Hepatocyte (in vitro differentiated cells): Measurements from ENCODE around the gene SETD1A. TPM values are rescaled to one million over a fixed set of nuclear protein-coding genes. Genes with fewer than 3 reads are reported as not detected.

Experiments used
- DNase-seq: peaks from one replicate; pipeline ENCODE4 v3.0.0-alpha.2; 2016; ENCODE audit warnings: low spot score
- H2AFZ ChIP-seq: fragments of 200-600 bp; sonication (generic); 2 replicates; pipeline ENCODE4 v1.6.0; 2016; ENCODE audit warnings: antibody characterized with exemption, mild to moderate bottlenecking
- H3K27ac ChIP-seq: fragments of 200-600 bp; sonication (generic); 2 replicates; pipeline ENCODE4 v1.5.1; 2016; ENCODE audit warnings: mild to moderate bottlenecking
- H3K27me3 ChIP-seq: fragments of 200-600 bp; sonication (generic); 2 replicates; pipeline ENCODE4 v1.6.1; 2016
- H3K36me3 ChIP-seq: fragments of 200-600 bp; sonication (generic); replicated peaks from 2 replicates; pipeline ENCODE4 v1.5.1; 2016; ENCODE audit warnings: low read depth; ENCODE audit not compliant: insufficient read depth
- H3K4me1 ChIP-seq: fragments of 200-600 bp; sonication (generic); 2 replicates; pipeline ENCODE4 v1.5.1; 2016; ENCODE audit warnings: mild to moderate bottlenecking, moderate library complexity; ENCODE audit not compliant: insufficient read depth
- H3K4me2 ChIP-seq: fragments of 200-600 bp; sonication (generic); 2 replicates; pipeline ENCODE4 v1.6.0; 2016
- H3K4me3 ChIP-seq: fragments of 200-600 bp; sonication (generic); 2 replicates; pipeline ENCODE4 v1.5.1; 2016; ENCODE audit warnings: mild to moderate bottlenecking
- H3K79me2 ChIP-seq: fragments of 200-600 bp; sonication (generic); 2 replicates; pipeline ENCODE4 v1.6.0; 2017; ENCODE audit warnings: mild to moderate bottlenecking
- H3K9me2 ChIP-seq: fragments of 200-600 bp; sonication (generic); replicated peaks from 2 replicates; pipeline ENCODE4 v1.6.0; 2017; ENCODE audit warnings: mild to moderate bottlenecking; ENCODE audit not compliant: insufficient read depth
- H3K9me3 ChIP-seq: fragments of 200-600 bp; sonication (generic); 2 replicates; pipeline ENCODE4 v1.5.1; 2016; ENCODE audit warnings: low read depth, mild to moderate bottlenecking
- H4K20me1 ChIP-seq: fragments of 200-600 bp; sonication (generic); 2 replicates; pipeline ENCODE4 v1.6.0; 2016; ENCODE audit warnings: mild to moderate bottlenecking; ENCODE audit not compliant: insufficient read depth, poor library complexity, severe bottlenecking
- EZH2 ChIP-seq: fragments of 200-600 bp; sonication (generic); IDR thresholded peaks from 2 replicates; pipeline ENCODE4 v1.6.1; 2016; ENCODE audit warnings: antibody characterized with exemption, mild to moderate bottlenecking, borderline replicate concordance
- EZH2phosphoT487 ChIP-seq: fragments of 200-600 bp; sonication (generic); IDR thresholded peaks from one replicate; pipeline ENCODE4 v1.6.1; 2018; ENCODE audit warnings: antibody characterized with exemption, mild to moderate bottlenecking, low read depth, moderate library complexity; ENCODE audit not compliant: unreplicated experiment, severe bottlenecking
- WGBS: methylation state at CpG from one replicate; pipeline ENCODE4 v1.1.6; 2016; ENCODE audit warnings: low lambda C conversion rate; ENCODE audit errors: missing lambda C conversion rate; 5-methylcytosine and 5-hydroxymethylcytosine counted together
- polyA plus RNA-seq: library from polyadenylated mRNA; unstranded; fragments of >200 nt; fragmentation: Nextera tagmentation; extraction: Ambion mirVana; gene quantifications from 2 replicates; pipeline ENCODE4 v1.2.1, GENCODE V29; 2016
- total RNA-seq: library from RNA; depleted of rRNA; stranded (reverse); fragments of >200 nt; gene quantifications from 2 replicates; pipeline ENCODE4 v1.2.3, GENCODE V29; 2014
- TF ChIP-seq, protein P1 (sequence below): fragments of 200-600 bp; sonication (generic); IDR thresholded peaks from 2 replicates; pipeline ENCODE4 v1.5.1; 2016; ENCODE audit warnings: antibody characterized with exemption, mild to moderate bottlenecking; ENCODE audit not compliant: poor library complexity

The SETD1A gene
- total and polyA plus RNA-seq, 2 experiments from 2014 or later: 2.2 to 2.7 TPM

DNA sequence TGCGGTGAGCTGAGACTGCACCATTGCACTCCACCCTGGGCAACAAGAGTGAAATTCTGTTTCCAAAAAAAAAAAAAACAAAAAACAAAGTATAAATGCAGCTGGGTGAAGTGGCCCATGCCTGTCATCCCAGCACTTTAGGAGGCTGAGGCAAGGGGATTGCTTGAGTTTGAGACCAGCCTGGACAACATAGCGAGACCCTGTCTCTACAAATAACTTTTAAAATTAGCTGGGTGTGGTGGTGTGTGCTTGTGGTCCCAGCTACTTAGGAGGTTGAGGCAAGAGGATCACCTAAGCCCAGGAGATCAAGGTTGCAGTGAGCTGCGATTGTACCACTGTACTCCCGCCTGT is 65.7 kb downstream of the SETD1A start:
- no peaks in the 10 kb centered on the region for H3K9me2 ChIP-seq
- no peak for DNase-seq
- no peak overlapping the region for H3K4me3 ChIP-seq
- H3K36me3 ChIP-seq: no peaks in the 10 kb centered on the region
- H3K27ac ChIP-seq: no peak overlapping the region
- H3K4me1 ChIP-seq: no peaks in the 10 kb centered on the region
- no peak overlapping the region for H3K4me2 ChIP-seq
- no peaks in the 10 kb centered on the region for H4K20me1 ChIP-seq
- H3K9me3 ChIP-seq: no peaks in the 10 kb centered on the region
- no peaks in the 10 kb centered on the region for H3K27me3 ChIP-seq
- 94% methylated on average over 4 of the region's 4 CpGs for WGBS
- TF ChIP-seq, protein P1, sequence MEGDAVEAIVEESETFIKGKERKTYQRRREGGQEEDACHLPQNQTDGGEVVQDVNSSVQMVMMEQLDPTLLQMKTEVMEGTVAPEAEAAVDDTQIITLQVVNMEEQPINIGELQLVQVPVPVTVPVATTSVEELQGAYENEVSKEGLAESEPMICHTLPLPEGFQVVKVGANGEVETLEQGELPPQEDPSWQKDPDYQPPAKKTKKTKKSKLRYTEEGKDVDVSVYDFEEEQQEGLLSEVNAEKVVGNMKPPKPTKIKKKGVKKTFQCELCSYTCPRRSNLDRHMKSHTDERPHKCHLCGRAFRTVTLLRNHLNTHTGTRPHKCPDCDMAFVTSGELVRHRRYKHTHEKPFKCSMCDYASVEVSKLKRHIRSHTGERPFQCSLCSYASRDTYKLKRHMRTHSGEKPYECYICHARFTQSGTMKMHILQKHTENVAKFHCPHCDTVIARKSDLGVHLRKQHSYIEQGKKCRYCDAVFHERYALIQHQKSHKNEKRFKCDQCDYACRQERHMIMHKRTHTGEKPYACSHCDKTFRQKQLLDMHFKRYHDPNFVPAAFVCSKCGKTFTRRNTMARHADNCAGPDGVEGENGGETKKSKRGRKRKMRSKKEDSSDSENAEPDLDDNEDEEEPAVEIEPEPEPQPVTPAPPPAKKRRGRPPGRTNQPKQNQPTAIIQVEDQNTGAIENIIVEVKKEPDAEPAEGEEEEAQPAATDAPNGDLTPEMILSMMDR: no peak
- TF ChIP-seq EZH2 (no peak), EZH2phosphoT487 (no peak)
- H3K79me2 ChIP-seq: no peaks in the 10 kb centered on the region
- H2AFZ ChIP-seq: no peak overlapping the region

DNA sequence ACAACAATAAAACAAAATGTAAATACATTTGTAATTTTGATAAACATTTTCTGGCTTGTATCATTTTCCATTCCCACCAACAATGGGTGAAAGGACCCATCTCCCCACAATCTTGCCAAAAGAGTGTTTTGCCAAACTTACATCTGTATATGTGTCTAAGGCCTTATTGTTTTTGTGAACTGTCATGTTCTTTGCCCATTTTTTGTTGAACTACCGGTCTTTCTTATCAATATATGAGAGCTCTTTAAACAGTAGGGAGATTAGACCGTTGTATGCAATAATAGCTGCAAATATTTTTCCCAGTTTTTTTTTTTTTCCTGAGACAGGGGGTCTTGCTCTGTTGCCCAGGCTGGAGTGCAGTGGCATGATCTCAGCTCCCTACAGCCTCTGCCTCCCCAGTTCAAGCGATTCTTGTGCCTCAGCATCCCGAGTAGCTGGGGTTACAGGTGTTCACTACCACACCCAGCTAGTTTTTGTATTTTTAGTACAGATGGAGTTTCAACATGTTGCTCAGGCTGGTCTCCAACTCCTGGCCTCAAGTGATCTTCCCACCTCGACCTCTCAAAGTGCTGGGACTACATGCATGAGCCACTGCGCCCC is 66.2 kb downstream of the SETD1A start:
- Histone ChIP-seq H3K27me3 (no peaks in the 10 kb centered on the region), H3K9me3 (no peaks in the 10 kb centered on the region), H3K4me3 (no peak overlapping the region), H3K79me2 (no peaks in the 10 kb centered on the region), H3K27ac (no peak overlapping the region), H2AFZ (no peak overlapping the region), H3K9me2 (no peaks in the 10 kb centered on the region), H4K20me1 (no peaks in the 10 kb centered on the region), H3K36me3 (no peaks in the 10 kb centered on the region), H3K4me1 (no peaks in the 10 kb centered on the region), H3K4me2 (no peak overlapping the region)
- no peak for DNase-seq
- TF ChIP-seq, protein P1: no peak
- TF ChIP-seq EZH2phosphoT487 (no peak), EZH2 (no peak)
- WGBS: 74% methylated on average over 6 of the region's 6 CpGs

DNA sequence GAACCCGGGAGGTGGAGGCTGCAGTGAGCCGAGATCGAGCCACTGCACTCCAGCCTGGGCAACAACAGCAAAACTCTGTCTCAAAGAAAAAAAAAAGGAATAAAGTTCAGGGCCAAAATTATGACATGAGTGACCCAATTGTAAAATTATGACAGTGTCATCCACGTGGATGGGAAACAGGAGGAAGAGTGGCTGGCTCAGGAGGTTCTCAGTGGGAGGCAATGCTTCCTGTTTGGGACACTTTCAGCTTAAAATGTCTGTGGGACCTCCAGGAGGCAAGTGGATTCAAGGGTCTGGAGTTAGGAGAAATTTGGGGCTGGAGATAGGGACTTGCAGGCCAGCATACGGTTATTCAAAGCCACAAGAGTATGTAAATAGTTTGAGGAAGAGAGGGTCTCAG is 67.8 kb downstream of the SETD1A start:
- Histone ChIP-seq H2AFZ (no peak overlapping the region), H3K27me3 (no peaks in the 10 kb centered on the region), H3K4me1 (no peaks in the 10 kb centered on the region), H3K9me3 (no peaks in the 10 kb centered on the region), H3K9me2 (no peaks in the 10 kb centered on the region), H3K4me2 (no peak overlapping the region), H3K27ac (no peak overlapping the region), H3K4me3 (no peak overlapping the region), H4K20me1 (no peaks in the 10 kb centered on the region), H3K79me2 (no peaks in the 10 kb centered on the region), H3K36me3 (no peaks in the 10 kb centered on the region)
- DNase-seq: no peak
- TF ChIP-seq, protein P1: no peak
- WGBS: 86% methylated on average over 5 of the region's 5 CpGs

DNA sequence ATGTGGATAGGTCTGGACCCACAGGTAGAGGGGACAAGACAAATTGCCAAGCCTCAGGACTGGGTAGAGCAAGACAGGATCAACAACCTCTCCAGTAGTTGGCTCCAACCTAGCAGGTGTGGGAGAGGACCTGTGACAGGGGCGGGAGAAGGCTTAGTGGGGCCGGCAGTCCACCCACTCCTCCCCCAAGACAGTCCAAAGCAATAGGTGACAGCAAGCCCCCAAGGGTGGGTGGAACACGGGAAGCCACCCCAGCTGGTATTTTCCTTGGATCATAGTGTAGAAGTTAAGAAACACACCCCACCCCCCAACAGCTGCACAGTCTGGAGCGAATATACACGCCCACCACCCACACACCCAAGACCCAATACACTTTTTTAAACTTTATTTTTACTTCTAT is 71.7 kb downstream of the SETD1A start:
- DNase-seq: no peak
- Histone ChIP-seq H3K36me3 (no peaks in the 10 kb centered on the region), H3K9me3 (no peaks in the 10 kb centered on the region), H4K20me1 (peaks cover under 1% of the 10 kb centered on the region), H3K79me2 (no peaks in the 10 kb centered on the region), H3K4me2 (no peak overlapping the region), H3K4me1 (no peaks in the 10 kb centered on the region), H3K27me3 (no peaks in the 10 kb centered on the region), H3K4me3 (no peak overlapping the region), H3K27ac (no peak overlapping the region), H2AFZ (no peak overlapping the region), H3K9me2 (no peaks in the 10 kb centered on the region)
- WGBS: 92% methylated on average over 5 of the region's 5 CpGs
- no peak for TF ChIP-seq EZH2
- no peak for TF ChIP-seq EZH2phosphoT487
- TF ChIP-seq, protein P1: no peak
